HepG2 (cell line): Measurements from ENCODE around the gene FOXA1. TPM values are rescaled to one million over a fixed set of nuclear protein-coding genes. Genes with fewer than 3 reads are reported as not detected.

Source experiments
- BCL6 ChIP-seq: IDR thresholded peaks from 2 replicates; pipeline ENCODE4 v1.6.1; 2016; ENCODE audit warnings: missing genetic modification reagents, missing compliant biosample characterization
- ETV5 ChIP-seq: IDR thresholded peaks from 2 replicates; pipeline ENCODE4 v1.6.1; 2018; ENCODE audit warnings: missing biosample characterization, missing genetic modification reagents, inconsistent platforms, borderline replicate concordance
- HIC2 ChIP-seq: sonication (generic); formaldehyde crosslinking; IDR thresholded peaks from 2 replicates; pipeline ENCODE4 v1.9.0; 2022; ENCODE audit warnings: low read depth, missing genetic modification reagents
- MYNN ChIP-seq: sonication (generic); formaldehyde crosslinking; IDR thresholded peaks from 2 replicates; pipeline ENCODE4 v1.4.0; 2020; ENCODE audit warnings: mild to moderate bottlenecking, low read depth, missing genetic modification reagents
- PCBP1 ChIP-seq: fragments of 200-400 bp; formaldehyde crosslinking; IDR thresholded peaks from 2 replicates; pipeline ENCODE4 v1.6.1; 2017; ENCODE audit warnings: mild to moderate bottlenecking, low read depth, low read length, borderline replicate concordance
- PRPF4 ChIP-seq: fragments of 200-400 bp; formaldehyde crosslinking; IDR thresholded peaks from 2 replicates; pipeline ENCODE4 v1.6.1; 2016; ENCODE audit warnings: low read length, low read depth; ENCODE audit not compliant: poor library complexity, severe bottlenecking
- SMC3 ChIP-seq: IDR thresholded peaks from 2 replicates; pipeline ENCODE4 v1.6.1; 2011; ENCODE audit warnings: low read length, improper control_type of control experiment
- ZNF234 ChIP-seq: sonication (generic); formaldehyde crosslinking; conservative IDR thresholded peaks from 2 replicates; pipeline ENCODE4 v1.5.1; 2020; ENCODE audit warnings: mild to moderate bottlenecking, missing genetic modification reagents
- ZNF292 ChIP-seq: sonication (generic); formaldehyde crosslinking; IDR thresholded peaks from 2 replicates; pipeline ENCODE4 v1.8.1; 2022; ENCODE audit warnings: mild to moderate bottlenecking, low read depth, missing genetic modification reagents, borderline replicate concordance
- ZNF589 ChIP-seq: sonication (generic); formaldehyde crosslinking; conservative IDR thresholded peaks from 2 replicates; pipeline ENCODE4 v1.8.0; 2022; ENCODE audit warnings: mild to moderate bottlenecking, moderate library complexity, missing genetic modification reagents
- ZNF598 ChIP-seq: sonication (generic); formaldehyde crosslinking; IDR thresholded peaks from 2 replicates; pipeline ENCODE4 v1.5.1; 2020; ENCODE audit warnings: mild to moderate bottlenecking, missing genetic modification reagents, borderline replicate concordance
- ZNF678 ChIP-seq: sonication (generic); formaldehyde crosslinking; IDR thresholded peaks from 2 replicates; pipeline ENCODE4 v1.4.0; 2020; ENCODE audit warnings: mild to moderate bottlenecking, missing genetic modification reagents
- polyA plus RNA-seq, 8 experiments: library from polyadenylated mRNA; depleted of rRNA in 3 of 8; stranded (reverse) in 7 of 8; unstranded in 1 of 8; fragments of >200 nt; fragmentation: Illumina TruSeq in 4 of 8; extraction: Trizol in 4 of 8; gene quantifications; 2 replicates each; pipeline versions ENCODE4 v1.2.1 to v1.2.3, GENCODE V29; 2011 to 2016; ENCODE audit warnings: low read depth in 4 of 8, missing spikeins in 1 of 8, mixed read lengths in 1 of 8; ENCODE audit not compliant: insufficient read depth in 1 of 8
- total RNA-seq, 5 experiments: library from RNA; depleted of rRNA; stranded (reverse); fragments of >200 nt; fragmentation: Illumina TruSeq; extraction: Trizol; gene quantifications; 2 replicates each; pipeline ENCODE4 v1.2.3, GENCODE V29; 2016; ENCODE audit warnings: low read depth in 1 of 5
- TF ChIP-seq, protein P1 (sequence below), 2 experiments: fragments of 450-650 bp in 1 of 2; sonication (generic) in 1 of 2; formaldehyde crosslinking in 1 of 2; IDR thresholded peaks; 2 replicates each; pipeline versions ENCODE4 v1.6.1 to v1.8.0; 2016 to 2022; ENCODE audit warnings: antibody characterized with exemption in 1 of 2, mild to moderate bottlenecking in 1 of 2, missing genetic modification reagents in 1 of 2
- TF ChIP-seq, protein P2 (sequence below), 2 experiments: fragments of 450-650 bp in 1 of 2; sonication (generic) in 1 of 2; formaldehyde crosslinking; IDR thresholded peaks; 2 replicates each; pipeline versions ENCODE4 v1.5.0 to v1.8.0; 2020 to 2022; ENCODE audit warnings: mild to moderate bottlenecking in 1 of 2, missing genetic modification reagents in 1 of 2
- TF ChIP-seq, protein P3 (sequence below): IDR thresholded peaks from 2 replicates; pipeline ENCODE4 v1.6.1; 2018; ENCODE audit warnings: missing genetic modification reagents

Gene FOXA1
- total and polyA plus RNA-seq, 2 of the 13 experiments (the other 11 are each of a cell fraction or from before 2014, with no cell fraction given) = 43.4 to 58.6 TPM

DNA sequence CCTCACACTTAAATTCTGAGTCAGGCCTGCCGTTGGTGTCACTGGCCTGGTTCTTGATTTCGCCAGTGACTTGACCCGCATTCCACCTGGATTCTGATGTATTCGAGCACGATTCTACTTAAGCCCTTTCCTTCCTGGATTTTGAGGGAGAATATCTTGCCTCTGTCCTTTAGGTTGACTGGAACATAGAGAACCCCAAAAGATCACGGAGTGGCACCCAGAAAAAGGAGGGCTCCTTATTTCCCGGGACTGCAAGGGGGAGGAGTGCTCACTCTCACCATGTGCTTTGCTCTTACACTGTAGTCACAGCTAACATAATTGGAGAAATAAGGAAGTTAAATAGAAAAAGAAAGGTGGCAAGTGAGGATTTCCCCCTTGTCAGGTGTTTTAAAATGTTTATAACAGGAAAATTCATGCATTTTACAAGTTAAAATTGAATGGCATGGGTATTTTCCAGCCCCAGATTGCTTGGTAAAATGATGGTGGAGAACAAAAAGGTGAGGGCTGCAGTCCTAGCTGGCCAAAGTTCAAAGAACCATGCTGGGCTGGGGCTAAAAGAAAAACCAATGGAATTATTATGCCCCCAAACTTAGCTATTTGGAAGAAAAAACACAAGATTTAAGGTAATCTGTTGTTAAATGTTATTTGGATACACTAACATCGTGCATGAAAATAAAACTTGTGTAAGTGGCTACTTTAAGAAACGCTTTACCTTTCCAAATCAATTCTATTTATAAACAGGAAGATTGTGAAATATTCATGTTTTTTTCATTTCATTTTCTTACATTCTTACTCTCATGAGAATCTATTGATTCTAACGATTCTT, 8.9 kb downstream of the FOXA1 start (continued):
- TF ChIP-seq, protein P1, sequence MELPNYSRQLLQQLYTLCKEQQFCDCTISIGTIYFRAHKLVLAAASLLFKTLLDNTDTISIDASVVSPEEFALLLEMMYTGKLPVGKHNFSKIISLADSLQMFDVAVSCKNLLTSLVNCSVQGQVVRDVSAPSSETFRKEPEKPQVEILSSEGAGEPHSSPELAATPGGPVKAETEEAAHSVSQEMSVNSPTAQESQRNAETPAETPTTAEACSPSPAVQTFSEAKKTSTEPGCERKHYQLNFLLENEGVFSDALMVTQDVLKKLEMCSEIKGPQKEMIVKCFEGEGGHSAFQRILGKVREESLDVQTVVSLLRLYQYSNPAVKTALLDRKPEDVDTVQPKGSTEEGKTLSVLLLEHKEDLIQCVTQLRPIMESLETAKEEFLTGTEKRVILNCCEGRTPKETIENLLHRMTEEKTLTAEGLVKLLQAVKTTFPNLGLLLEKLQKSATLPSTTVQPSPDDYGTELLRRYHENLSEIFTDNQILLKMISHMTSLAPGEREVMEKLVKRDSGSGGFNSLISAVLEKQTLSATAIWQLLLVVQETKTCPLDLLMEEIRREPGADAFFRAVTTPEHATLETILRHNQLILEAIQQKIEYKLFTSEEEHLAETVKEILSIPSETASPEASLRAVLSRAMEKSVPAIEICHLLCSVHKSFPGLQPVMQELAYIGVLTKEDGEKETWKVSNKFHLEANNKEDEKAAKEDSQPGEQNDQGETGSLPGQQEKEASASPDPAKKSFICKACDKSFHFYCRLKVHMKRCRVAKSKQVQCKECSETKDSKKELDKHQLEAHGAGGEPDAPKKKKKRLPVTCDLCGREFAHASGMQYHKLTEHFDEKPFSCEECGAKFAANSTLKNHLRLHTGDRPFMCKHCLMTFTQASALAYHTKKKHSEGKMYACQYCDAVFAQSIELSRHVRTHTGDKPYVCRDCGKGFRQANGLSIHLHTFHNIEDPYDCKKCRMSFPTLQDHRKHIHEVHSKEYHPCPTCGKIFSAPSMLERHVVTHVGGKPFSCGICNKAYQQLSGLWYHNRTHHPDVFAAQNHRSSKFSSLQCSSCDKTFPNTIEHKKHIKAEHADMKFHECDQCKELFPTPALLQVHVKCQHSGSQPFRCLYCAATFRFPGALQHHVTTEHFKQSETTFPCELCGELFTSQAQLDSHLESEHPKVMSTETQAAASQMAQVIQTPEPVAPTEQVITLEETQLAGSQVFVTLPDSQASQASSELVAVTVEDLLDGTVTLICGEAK (IDR thresholded peaks at IDR 0.05) = no peak
- TF ChIP-seq, protein P1 (CRISPR knock-in tag; IDR thresholded peaks at IDR 0.05) = no peak
- TF ChIP-seq PRPF4 (peak; percentile 55), SMC3 (no peak), ZNF678 (CRISPR knock-in tag) (no peak), MYNN (CRISPR knock-in tag) (peak; percentile 57; the same call in 1 of the 2 replicates), HIC2 (no peak), PCBP1 (no peak), ZNF589 (CRISPR knock-in tag) (no peak), BCL6 (no peak), ZNF598 (CRISPR knock-in tag) (no peak), ZNF234 (no peak), ZNF292 (CRISPR knock-in tag) (no peak), ETV5 (CRISPR knock-in tag) (no peak)
- TF ChIP-seq, protein P2, sequence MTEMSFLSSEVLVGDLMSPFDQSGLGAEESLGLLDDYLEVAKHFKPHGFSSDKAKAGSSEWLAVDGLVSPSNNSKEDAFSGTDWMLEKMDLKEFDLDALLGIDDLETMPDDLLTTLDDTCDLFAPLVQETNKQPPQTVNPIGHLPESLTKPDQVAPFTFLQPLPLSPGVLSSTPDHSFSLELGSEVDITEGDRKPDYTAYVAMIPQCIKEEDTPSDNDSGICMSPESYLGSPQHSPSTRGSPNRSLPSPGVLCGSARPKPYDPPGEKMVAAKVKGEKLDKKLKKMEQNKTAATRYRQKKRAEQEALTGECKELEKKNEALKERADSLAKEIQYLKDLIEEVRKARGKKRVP (CRISPR knock-in tag; IDR thresholded peaks at IDR 0.05) = no peak
- TF ChIP-seq, protein P3, sequence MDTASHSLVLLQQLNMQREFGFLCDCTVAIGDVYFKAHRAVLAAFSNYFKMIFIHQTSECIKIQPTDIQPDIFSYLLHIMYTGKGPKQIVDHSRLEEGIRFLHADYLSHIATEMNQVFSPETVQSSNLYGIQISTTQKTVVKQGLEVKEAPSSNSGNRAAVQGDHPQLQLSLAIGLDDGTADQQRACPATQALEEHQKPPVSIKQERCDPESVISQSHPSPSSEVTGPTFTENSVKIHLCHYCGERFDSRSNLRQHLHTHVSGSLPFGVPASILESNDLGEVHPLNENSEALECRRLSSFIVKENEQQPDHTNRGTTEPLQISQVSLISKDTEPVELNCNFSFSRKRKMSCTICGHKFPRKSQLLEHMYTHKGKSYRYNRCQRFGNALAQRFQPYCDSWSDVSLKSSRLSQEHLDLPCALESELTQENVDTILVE (CRISPR knock-in tag) = 0 out of 2 replicates have a peak, but pooled peaks have one; percentile 30
